ENCODE measurements around the gene PLD1.
"Not testable (repeated sequence)": the region's sequence is repeated elsewhere in the genome, so short reads cannot be mapped to it uniquely, and the experiment has no call there.

The PLD1 gene

GRCh38 chr3:171598990-171599389, 211.3 kb downstream of the PLD1 start:
- DNase-seq, result no peak

- no peak for DNase-seq
Measured at GRCh38 chr3:171592786-171593185, 217.5 kb downstream of the PLD1 start.

GRCh38 chr3:171591070-171591469, 219.2 kb downstream of the PLD1 start:
- no peak for DNase-seq

- DNase-seq, result no peak
Measured at GRCh38 chr3:171586274-171586673, 224.0 kb downstream of the PLD1 start.

- DNase-seq, result no peak
Measured at GRCh38 chr3:171585039-171585438, 225.2 kb downstream of the PLD1 start.

GRCh38 chr3:171584100-171584499, 226.2 kb downstream of the PLD1 start:
- no peak for DNase-seq

- DNase-seq, result no peak
Measured at GRCh38 chr3:171574556-171575240, 235.6 kb downstream of the PLD1 start.

GRCh38 chr3:171569571-171570132, 240.6 kb downstream of the PLD1 start:
- no peak for DNase-seq

- DNase-seq, result no peak
Measured at GRCh38 chr3:171568766-171569165, 241.5 kb downstream of the PLD1 start.

GRCh38 chr3:171566803-171567422, 243.4 kb downstream of the PLD1 start:
- DNase-seq, result no peak

GRCh38 chr3:171565481-171566058, 244.7 kb downstream of the PLD1 start:
- no peak for DNase-seq

GRCh38 chr3:171564748-171565480, 245.4 kb downstream of the PLD1 start:
- no peak for DNase-seq

GRCh38 chr3:171563298-171563697, 247.0 kb downstream of the PLD1 start:
- DNase-seq, result no peak

- DNase-seq, result not testable (repeated sequence)
Measured at GRCh38 chr3:171562459-171562858, 247.8 kb downstream of the PLD1 start.

GRCh38 chr3:171561596-171562323, 248.5 kb downstream of the PLD1 start:
- no peak for DNase-seq

- DNase-seq, result no peak
Measured at GRCh38 chr3:171559586-171559985, 250.7 kb downstream of the PLD1 start.

GRCh38 chr3:171558188-171558696, 252.0 kb downstream of the PLD1 start:
- no peak for DNase-seq

- no peak for DNase-seq
Measured at GRCh38 chr3:171557173-171557572, 253.1 kb downstream of the PLD1 start.

- DNase-seq, result no peak
Measured at GRCh38 chr3:171556574-171557145, 253.6 kb downstream of the PLD1 start.

GRCh38 chr3:171556148-171556547, 254.1 kb downstream of the PLD1 start:
- no peak for DNase-seq

GRCh38 chr3:171553086-171553485, 257.2 kb downstream of the PLD1 start:
- no peak for DNase-seq

GRCh38 chr3:171552531-171552930, 257.8 kb downstream of the PLD1 start:
- no peak for DNase-seq
